Measurements from ENCODE around the gene MARS1.
"Not testable (repeated sequence)": the region's sequence is repeated elsewhere in the genome, so short reads cannot be mapped to it uniquely, and the experiment has no call there.

- not testable (repeated sequence) for TF ChIP-seq CTCF (conservative IDR thresholded peaks at IDR 0.05; ENCODE audit: low read depth, low read length); EZH2 (IDR thresholded peaks at IDR 0.05; ENCODE audit: low read length, unreplicated experiment); EZH2phosphoT487 (IDR thresholded peaks at IDR 0.05; ENCODE audit: borderline replicate concordance, low read length)
These were observed 73.2 kb downstream of the MARS1 start for GRCh38 chr12:57561117-57561516.
